GM19351 (cell line): Measurements from ENCODE around the gene ST7.

Experiments used
- ATAC-seq: cut with Tn5 transposase; IDR thresholded peaks from one replicate; pipeline ENCODE4 v1.9.1; 2021; ENCODE audit warnings: mild to moderate bottlenecking, moderate library complexity; ENCODE audit not compliant: unreplicated experiment

Gene ST7

DNA sequence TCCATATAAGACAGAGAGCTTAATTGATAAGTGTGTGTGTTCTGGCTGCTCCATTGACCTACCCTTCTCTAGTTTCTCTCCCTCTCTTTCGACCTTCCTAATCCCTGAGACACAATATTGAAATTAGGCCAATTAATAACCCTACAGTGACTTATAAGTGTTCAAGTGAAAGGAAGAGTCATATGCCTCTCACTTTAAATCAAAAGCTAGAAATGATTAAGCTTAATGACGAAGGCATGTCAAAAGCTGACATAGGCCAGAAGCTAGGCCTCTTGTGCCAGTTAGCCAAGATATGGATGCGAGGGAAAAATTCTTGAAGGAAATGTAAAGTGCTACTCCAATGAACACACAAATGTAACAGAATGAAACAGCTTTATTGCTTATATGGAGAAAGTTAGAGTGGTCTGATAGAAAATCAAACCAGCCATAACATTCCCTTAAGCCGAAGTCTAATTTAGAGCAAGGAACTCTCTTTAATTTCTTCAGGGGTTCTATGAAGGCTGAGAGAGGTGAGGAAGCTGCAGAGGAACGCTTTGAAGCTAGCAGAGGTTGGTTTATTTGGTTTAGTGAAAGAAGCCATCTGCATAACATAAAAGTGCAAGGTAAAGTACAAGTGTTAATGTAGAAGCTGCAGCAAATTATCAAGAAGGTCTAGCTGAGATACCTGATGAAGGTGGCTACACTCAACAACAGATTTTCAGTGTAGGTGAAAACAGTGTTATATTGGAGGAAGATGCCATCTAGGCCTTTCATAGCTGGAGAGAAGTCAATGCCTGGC lies 53.8 kb downstream of the ST7 start:
- ATAC-seq = no peak

DNA sequence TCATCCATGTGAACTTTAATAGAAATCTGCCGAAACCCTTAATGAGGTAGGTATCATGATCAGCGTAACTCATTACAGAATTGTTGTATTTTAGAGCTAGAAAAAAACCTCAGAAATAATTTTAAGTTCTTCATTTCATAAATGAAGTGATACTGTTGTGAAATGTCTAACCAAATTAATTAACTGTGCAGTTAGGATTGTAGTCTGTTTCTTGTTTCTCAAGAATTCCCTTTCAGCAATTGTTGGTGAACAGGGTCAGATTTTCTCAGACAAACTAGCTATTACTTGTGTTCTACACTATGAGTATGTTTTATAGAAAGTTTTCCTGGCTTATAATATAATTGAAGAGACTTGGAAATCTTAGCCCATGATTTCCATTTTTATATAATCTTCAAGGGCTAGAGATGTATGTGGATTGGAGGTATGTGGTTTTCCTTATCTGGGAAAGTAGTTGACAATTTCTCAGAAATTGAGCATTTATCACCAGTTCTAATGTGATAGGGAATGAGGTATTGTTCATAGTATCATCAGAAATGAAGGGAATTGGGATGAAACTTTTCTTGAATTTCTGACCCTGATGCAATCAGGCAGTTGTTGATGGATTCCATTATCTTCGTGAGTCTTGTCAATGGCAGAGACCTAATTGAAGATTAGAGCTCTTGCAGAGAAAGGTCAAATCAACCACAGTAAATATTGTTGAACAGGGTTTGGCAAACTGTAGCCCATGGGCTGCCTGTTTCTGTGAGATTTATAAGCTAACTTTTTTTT lies 55.0 kb downstream of the ST7 start:
- no peak for ATAC-seq

DNA sequence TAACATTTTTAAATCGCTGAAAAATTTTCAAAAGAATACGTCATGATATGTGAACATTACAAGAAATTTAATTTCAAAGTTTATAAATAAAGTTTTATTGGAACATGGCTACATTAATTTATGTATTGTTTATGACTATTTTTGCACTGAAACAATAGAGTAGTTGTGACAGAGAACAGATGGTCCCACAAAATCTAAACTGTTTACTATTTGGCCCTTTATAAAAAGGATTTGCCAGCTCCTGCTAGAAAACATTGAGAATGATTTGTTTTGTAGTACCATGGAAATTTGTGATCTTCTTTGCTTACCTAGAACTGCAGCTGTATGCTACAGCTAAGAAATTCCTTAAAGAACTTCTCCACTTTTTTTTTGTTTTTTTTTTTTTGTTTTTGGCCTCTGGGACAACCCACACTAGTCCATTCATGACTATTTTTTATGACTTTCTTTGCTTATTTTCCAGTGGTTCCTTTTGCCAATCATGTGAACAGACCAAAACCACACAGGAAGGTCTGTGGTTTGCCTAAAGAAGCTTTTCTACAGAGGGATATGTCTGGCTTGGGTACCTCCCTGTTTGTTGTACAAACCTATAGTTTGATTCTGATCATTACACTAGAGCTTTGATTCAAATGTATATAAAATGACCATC lies 55.7 kb downstream of the ST7 start:
- ATAC-seq = peak; percentile 19

DNA sequence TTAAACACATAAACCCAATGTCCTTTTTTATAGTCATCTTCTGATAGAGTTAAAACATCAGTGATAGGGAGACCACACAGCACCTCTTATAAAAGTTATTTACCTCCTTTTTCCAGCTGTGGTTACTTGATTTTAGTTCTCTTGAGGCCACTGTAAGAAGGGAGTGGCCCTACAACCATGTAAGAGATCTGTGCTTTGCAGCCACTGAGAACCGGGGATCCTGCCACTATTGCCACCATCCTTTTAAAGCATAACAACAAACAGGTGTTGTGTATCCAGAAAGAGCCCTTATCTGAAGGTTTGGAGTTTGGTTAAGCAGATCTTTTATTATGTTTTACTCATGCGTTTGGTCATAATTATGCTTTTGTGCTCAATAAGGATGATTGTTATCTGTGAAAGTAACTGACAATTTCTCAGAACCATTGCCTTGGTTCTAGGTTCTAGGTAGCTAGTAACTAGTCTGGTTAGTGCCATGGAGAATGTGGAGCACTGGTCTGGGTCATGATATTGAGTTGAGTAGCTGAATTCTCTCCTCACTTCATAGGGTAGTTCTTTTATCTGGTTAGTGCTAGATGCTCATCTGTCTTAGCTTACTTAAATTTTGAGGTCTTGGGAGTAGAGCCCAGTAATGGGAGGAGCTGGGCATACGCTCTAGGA lies 56.5 kb downstream of the ST7 start:
- ATAC-seq = no peak

DNA sequence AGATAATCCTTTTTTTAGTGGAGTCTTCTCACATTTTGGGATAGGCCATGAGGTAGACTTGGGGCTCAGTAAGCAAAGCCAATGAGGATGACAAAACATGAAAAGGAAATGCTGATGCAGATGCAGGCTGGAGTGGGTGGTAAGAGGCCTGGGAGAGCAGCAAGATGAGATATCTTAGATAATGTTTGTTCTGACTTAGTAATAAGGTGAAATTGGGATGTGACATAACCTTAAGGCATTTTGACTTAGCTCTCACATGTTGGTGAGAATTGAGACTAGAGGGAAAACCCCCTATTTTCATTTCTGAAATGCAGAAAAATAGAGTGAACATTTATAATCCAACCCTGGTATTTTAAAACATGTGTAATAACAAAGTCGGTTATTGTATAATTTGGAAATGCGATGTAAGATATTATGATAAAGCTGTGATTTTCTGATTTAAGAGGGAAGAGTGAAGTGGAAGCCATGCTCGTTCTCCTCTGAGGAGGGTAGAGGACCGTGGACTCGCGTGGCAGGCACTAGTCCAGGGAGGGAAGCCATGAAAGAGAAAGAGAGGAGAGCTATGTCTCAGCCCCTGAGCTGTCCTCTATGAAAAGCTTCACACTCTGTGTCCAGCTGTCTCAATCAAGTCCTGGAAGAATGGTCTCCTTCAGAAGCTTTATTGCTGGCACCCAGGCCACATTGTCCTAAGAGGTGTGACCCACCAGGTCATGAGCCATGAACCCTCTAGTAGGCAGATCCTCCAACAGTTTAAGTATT lies 57.3 kb downstream of the ST7 start:
- peak; percentile 46 for ATAC-seq

DNA sequence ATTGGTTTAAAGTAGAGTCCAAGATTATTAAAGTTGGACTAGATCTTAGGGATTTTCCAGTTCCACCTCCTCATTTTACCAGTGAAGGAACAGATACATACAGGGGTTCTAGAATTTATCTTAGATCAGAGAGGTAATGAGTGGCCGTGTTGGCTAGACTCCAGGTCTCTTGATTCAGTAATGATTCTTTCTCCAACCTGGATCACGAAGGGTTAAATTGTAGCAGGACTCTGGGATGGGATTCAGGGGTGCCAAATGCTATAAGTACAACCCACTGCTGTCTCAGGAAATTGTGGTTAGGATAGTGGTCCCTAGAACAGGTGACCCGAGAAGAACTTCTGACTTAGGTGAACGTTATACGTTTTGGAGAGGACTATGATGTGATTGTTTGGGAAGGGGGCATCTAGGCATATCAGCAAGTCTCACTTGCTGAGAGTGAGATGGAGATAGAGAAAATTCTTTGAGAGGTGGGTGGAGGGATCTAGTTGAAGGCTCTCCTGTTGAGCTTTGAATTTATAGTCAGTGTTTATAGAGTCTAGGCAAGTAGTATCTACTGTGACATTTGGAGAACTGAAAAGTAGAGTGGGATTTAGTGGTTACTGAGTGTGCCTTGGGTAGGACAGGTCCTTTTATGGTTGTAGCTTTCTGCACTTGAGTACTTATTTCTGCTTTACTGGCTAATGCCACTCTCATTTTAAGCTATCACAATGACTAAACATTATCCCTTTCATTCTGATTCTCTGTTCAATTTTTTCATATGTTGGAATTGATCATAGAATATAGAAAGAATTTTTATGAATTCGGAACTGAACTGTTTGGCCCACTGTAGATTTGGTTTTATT lies 58.3 kb downstream of the ST7 start:
- ATAC-seq = peak; percentile 67

DNA sequence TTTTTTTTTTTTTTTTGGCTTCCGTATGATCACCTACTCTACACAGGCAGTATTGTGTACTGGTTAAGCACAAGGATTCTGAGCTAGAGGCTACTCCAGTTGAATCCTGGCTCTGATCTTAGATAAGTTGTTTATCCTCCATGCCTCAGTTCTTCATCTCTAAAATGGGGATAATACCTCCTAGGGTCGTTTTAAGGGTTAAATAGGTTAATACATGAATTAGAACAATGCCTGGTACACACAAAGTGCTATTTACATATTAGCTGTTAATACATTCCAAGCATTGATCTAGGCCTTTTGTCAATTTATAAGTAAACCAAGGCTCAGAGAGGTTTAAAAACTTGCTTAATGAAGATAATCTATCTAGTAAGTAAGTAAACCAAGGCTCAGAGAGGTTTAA lies 59.0 kb downstream of the ST7 start:
- peak; percentile 1 for ATAC-seq

DNA sequence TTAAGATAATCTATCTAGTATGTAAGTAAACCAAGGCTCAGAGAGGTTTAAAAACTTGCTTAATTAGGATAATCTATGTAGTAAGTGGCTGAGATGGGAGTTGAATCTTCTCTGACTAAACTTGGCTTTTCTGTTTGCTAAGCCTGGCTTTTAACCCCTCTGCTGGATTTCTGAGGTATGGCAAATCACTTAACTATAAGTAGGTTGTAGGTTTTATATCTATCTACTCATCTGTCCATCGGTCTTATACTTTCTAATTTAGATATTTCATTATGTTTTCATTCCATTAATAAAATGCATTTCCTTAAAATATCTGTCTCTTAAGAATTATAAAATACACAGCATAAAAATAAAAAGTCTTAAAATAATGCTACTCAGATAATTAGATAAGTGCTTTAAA lies 59.4 kb downstream of the ST7 start:
- no peak for ATAC-seq

DNA sequence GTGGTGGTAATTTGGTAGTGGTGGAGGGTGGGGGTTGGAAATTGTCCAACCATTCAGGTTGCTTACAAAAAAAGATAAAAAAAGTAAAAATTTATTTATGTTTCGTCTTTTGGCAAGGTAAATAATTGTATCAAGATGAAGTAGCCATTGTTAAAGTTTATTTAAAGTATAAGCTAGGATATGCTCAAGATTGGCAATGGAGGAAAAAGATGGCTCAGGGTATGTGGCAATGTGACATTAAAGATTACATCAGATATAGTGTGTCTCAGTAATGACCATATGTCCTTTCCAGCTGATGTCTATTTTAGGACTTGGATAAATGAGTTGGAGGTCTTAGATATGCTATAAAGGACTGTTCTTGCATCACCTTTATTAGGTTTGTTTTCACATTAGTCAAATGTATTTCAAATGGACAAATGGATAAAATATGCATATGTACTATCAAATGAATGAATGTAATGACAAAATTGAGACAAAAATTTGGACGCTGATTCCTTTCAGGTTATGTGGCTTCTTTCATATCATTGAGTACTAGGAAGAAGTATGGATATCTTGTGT lies 60.9 kb downstream of the ST7 start:
- ATAC-seq = no peak

DNA sequence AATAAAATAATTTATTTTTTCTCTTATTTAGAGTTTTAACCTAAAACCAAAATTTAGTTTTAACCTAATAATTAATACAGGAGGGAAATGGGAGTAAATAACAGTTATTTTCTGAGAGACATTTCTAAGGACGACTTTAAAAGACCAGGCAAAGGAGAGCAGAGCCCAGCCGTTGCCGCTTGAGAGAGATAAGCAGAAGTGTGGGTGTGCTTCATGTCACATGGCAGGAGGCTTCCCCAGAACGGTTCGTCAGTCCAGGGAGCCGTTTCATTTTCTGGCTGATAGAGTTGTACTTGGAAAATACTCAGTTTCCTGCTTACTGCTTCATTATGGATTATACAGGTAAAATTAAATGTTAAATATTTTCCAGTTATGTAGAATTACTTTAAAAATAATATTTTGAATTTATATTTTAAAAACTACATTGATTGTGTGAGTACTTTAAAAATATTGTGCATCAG lies 61.4 kb downstream of the ST7 start:
- peak; percentile 28 for ATAC-seq

DNA sequence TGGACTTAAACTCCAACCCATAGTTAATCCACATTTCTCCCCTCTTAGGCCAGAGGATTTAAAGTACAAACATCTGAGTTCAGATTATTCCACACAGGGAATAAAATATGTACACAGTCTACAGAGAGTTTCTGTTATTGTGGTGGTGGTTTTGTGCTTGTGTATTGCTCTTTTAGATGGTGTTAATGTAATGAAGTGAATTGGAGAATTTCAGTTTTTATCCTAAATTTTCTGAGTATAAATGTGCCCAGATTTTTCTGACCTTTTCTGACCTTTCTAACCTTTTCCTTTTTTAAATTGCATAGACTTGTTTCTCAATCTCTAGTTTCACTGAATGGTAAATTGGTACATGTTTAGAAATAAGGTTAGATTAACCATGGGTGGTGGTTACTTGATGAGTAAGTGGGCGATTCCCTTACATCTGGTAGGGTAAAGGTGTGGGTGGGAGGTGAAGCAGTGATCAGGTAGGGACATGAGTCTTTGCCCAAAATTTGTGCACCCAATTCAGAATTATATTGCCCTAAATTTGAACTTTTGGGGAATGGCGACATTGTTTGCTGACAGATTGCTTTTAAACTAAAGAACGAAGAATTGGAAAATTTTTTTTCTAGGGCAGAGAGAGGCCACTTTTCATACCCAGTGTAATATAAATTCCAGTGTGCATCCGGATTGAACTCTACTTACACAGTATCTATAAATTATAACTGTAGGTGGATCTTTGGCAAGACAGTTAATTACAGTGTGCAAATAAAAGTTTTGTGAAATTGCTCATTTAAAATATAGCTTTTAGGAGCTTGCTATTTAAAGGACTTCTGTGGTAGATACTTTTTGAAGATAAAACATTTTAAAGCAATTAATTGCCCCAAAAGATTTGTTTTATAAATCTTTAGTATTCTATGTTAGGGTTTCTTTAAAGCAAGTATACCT lies 62.2 kb downstream of the ST7 start:
- no peak for ATAC-seq

DNA sequence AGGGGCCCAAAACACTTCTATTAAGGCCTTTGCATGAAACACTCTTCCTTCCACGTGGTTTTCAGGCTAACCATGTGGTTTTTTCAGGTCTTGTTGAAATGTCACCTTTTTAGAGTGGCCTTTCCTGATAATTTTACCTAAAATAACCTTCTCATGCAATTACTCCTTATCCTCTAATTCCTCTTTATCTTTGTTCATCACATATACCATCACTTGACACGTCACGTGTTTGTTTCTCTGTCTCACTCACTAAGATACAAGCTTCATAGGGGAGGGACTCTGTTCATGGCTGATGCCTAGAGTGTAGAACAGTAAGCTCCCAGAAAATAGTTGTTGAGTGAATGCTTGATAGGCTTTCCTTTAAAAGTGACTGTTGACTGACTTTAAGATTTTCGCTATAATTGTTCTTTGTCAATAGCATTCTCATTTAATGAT lies 63.7 kb downstream of the ST7 start:
- ATAC-seq = peak; percentile 52

DNA sequence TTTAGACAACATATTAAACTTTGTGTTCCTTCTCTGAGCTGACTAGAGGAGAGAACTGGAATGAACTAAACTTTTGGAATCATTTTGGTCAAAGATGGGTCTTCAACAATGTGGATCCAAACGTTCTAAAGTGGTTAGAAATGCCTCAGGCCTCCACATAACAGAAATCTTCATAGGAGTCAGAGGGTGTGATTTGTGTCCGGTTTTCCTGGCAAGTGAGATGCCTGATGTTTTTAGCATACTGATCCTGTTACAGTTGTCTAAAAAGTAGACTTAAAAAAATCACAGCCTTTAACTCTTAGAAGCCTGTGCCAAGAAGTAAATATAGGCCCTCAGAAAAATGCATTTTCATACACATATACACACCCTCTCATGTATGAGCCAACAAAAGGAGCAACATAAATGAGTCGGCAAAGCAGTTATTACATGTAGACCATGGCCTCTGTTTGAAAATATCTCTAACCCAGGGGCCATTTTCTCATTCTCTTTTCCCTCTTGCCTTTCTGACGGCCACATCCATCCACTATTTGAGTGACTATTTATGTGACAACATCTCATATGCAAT lies 64.5 kb downstream of the ST7 start:
- ATAC-seq = no peak

DNA sequence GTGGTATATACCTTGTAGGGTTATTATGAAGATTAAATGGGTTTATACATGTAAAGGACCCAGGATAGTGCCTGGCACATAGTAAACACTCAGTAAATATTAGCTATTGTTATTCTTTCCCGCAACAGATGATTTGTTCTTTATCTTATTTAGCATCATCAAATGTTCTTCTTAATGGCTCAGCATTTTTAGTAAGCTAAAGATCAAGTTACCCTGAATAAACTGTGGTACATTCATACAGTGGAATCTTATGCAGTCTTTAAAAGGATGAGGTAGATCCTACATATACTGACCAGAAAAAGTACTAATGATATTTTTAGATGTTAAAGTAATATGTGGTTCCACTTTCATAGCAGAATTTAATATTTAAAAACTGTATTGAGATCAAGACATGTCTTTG lies 65.4 kb downstream of the ST7 start:
- no peak for ATAC-seq

DNA sequence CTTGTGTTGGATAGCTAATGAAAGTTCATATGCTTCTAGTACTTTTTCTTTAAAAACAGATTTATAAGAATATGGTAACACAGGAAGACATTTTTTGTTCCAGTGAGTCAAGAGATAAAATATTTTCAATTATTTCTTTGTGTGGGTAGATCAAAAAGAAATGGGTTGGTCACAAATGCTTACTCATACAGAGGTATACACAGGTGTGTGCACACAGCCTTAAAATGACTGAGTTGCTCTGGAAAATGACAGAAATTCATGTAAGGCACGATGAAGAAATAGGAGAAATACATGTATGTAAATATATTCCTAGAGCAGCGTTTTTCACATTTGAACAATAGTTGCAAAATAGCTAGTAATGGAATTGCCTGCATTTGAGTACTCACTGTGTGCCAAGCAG lies 66.0 kb downstream of the ST7 start:
- ATAC-seq = no peak

DNA sequence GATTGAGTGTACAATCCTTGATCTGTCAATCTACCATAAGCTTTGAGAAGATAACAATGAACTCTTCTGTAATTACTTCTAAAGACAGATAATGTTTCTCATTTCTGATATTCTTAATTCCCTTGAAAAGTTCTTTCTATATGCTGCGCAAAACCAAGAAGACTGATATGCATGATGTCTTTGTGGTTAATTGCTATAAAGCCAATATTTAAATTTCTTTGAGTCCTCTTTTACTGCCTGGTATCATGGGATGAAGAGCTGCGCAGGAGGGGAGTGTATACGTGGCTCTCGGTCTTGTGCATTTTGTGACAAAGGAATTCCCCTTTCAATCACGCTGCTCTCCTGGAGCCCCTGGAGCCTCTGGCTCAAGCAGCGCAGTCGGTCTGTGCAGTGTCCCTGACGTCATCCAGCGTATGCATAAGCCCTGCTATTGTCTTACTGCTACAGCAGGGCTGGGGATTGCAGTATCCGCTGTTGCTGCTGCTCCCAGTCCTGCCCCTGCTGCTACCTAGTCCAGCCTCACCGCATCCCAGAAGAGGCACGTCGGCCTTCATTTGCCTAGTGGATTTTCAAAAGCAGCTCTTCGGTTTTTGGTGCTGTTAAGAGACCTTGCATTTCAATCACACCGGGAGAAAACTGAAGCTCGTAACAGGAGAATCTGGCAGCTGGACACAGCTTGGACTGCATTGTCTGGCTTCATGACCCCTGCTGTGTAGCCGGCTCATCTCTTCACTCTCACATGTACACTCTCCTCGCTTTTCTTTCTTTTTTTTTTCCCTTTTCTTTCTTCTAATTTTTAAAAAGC lies 66.7 kb downstream of the ST7 start:
- no peak for ATAC-seq

DNA sequence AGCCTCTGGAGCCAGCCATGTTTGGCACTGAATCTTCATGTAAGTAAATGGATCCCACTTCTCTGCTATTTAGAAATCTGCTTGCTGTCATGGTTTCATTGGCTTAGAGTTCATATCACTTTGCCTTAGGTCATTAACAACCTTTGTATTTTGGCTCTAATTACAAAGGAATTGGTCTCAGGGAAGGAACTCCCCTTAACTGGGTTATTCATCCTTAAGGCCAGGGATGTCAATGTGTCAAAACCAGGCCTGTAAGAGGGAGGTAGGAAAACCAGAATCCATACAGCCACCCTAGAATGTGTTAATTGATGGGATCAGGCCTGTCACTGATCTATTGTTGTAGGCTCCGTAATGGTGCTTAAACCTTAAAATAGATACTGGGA lies 67.3 kb downstream of the ST7 start:
- no peak for ATAC-seq
